IPS-NIHi7 (cell line): Measurements from ENCODE around the gene KCNQ1.

Experiments
- DNase-seq: peaks from one replicate; pipeline ENCODE4 v3.0.0; 2012; ENCODE audit warnings: mixed read lengths; ENCODE audit errors: extremely low spot score

Gene KCNQ1

DNA sequence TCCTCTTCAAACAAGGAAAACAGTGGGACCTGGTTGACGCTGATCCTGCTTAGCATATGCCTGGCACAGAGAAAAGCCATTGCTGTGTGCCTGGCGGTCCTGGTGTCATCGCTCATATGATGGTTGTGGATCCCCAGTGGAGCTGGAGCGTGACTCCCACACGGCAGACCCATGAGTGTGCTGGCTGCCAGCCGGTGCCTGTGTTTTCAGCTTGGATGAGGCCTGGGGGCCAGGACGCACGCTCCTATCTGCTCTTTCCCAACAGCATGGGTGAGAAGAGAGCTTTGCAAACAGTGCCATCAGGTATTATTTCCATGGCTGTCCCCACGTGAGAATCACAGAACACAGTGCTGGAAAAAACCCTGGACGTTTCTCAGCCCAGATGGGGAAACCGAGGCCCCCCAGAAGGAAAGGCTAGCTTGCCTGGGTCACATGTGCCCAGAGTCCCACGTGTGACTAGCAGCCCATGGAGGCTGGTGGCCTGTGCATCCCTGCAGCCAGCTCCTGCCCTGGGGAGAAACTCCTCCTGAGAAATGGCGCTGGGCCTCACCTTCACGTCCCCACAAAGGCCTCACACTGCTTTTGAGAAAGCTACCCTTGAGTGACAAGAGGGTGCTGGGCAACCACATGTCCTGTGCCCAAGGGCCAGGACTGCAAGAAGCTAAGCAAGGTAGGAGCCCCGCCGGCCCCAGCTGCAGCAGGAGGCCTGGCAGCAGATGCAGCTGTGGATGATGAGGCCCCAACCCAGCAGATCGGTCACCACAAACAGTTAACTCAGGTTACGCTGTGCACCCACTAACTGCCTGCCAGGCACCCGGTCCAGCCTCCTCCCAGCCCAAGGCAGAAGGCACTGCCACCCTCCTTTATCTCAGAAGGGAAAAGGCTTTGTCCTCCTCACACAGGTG, 436.5 kb downstream of the KCNQ1 start:
- no peak for DNase-seq

DNA sequence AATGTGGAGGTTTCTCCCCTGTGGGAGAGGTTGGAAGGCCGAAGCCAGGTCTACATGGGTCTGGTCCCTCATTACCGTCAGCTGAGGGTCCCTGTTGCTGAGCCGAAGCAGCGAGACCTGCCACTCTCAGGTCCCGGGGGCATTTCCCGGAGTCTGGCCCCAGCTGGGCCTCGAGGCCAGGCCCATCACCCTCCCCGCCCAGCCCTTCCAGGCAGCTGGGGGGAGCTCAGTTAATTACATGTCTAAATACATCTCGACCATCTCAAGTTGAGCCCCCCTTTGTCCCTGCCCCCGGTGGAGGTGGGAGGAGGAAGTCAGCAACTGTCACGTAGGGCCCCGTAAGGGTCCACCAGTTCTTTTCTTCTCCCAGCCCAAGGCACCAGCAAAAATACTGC, 437.2 kb downstream of the KCNQ1 start:
- no peak for DNase-seq

DNA sequence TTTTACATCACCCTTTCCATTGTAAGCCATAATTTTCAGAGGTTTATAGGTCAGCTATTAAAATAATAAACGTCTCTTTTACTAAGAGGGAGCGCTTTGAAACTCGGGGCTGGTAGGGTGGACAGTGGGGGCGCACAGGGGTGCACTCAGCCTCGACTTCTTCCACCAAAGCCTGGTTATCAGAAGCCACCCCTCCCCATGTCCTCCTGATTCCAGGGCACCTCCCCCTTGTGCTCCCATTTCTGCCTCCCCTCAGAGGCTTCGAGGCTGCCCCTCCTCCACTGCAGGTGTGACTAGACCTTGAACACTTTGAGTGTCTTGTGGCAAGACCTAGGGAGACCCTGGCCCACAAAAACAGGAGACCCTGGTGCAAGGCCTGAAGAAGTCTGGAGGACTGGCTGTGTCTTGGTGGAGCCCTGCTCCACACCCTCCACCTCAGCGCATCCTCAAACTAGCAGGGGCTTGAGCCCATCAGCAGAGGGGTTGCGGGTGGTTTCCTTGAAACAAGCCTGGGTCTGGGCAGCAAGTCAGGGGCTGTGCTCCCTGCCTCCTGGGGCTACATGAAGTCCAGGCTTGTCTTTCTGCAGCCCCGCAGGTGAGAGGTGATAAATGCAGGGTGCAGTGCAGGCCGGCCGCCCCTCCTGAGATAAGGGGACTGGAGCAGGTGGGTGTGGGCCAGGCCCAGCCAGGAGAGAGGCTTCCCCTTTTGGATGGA, 437.7 kb downstream of the KCNQ1 start:
- DNase-seq: no peak

DNA sequence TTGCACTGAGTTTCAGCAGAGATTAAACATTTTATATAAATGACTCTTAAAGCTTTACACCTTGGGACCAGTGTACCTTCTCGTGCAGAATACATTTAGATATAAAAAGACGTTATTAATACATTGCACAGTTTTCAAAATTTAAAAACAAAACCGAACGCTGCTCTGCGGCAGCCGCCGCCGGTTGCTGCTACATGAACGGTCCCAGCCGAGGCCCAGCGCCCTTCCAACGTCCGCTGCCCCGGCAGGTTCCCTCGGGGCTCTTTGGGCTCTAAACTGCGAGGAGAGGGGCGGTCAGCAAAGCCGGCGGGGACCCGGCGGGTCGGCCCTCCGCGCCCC, 438.8 kb downstream of the KCNQ1 start:
- no peak for DNase-seq

DNA sequence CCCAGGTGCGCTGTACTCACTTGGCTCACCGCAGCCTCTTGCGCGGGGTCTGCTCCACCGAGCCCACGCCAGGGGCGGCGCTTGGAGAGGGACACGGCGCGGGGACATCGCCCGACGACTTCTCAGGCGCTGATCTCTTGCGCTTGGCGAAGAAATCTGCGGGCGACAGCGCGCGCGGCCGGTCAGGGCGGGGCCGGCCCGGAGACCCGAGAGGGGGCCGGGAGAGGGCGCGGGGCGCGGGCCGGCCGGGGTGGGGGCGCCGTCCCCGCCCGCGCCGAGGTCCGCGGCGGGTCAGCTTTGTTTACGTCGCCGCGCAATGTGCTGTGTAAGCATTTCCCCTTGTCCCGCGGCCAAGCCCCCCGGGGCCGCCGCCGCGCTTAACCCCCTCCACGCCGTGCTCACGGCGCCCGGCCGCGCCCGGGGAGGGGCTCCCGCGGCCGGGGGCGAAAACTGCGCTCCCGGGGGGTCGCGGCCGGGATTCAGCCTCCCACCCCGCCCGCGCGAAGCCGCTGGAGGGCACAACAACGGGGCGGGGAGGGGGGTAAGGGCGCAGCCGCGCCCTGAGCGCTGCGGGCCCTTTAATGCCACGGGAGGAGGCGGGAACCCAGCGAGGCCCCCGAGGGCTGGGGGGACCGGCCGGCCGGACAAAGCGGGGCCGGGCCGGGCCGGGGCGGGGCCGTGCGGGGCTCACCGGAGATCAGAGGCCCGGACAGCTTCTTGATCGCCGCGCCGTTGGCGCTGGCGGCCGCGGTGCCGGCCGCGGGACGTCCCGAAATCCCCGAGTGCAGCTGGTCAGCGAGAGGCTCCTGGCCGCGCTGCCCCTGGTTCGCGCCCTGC, 439.4 kb downstream of the KCNQ1 start:
- peak; percentile 42 for DNase-seq

DNA sequence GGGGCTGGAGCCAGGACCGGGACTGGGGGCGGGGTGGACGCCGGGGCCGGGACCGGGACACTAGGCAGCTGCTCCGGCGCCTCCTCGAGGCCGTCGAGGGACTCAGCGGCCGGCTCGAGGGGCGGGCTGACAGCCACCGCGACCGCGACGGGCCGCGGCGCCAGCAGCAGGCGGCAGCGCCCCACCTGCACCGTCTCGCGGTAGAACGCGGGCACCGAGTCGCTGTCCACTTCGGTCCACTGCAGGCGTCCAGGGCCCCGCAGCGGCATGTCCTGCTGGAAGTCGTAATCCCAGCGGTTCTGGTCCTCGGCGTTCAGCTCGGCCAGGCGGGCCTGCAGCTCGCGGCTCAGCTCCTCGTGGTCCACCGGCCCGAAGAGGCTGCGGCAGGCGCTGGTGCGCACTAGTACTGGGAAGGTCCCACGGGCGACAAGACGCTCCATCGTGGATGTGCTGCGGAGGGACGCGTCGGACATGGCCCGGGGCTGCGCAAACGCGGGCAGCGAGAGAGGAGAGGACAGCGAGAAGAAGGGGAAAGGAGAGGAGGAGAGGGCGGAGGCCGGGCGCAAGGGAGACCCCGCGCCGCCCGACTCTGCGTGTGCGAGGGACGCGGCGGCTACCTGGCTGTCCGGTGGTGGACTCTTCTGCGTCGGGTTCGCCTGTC, 440.3 kb downstream of the KCNQ1 start:
- peak; percentile 69 for DNase-seq

DNA sequence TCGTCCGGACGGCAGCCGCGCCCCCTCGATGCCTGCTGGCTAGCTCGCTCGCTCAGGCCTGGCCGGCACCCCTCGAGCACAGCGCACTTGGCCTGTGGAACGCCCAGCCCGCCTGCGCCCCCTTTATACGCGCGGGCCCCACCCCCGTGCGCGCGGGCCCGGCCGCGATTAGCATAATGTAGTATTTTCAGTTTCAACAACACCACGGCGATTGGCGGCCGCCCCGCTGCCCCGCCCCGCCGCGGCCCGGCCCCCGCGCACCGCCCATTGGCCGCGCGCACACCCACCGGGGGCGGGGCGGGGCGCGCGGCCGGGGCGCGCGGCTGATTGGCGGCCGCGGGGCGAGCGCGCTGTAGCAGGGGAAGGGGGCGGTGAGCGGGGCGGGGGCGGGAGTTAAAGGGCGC, 440.9 kb downstream of the KCNQ1 start, which contains the start of gene CDKN1C:
Gene CDKN1C (minus strand): TSS at position 98 of the 404 bp plus-strand sequence. CDS start 319 bp downstream, outside the sequence.
- peak; percentile 92 for DNase-seq

DNA sequence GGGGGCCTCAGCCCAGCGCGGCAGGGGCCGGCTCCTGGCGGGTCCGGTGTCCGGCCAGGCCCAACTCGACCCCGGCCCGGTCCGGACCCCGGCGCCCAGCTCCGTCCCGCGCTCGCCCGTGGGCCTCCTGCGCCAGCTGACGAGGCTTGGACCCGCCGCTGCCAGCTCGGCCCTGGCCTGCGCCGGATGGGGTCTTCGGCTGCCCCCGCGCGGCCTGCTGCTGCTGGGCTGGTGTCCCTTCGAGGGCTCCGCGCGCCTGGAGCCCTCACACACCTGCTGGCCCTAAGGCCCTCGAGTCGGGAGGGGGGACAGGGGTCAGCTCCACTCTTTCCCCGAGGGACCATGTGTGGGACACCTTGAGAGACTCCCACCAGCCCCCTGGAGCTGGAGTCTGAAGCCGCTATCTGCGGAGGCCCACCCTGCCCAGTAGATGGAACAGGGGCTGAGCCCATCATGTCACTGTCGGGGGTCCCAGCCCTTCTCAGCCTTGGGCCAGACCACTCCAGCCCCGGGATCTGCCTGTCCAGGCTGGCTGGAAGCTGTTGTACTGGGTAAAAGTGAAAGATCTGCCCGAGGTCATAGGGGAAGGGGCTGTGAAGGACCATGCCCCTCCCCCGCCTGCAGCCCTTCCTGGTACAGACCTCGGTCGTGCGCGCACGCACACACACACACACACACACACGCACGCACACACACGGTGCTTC, 441.5 kb downstream of the KCNQ1 start:
- DNase-seq: peak; percentile 63

DNA sequence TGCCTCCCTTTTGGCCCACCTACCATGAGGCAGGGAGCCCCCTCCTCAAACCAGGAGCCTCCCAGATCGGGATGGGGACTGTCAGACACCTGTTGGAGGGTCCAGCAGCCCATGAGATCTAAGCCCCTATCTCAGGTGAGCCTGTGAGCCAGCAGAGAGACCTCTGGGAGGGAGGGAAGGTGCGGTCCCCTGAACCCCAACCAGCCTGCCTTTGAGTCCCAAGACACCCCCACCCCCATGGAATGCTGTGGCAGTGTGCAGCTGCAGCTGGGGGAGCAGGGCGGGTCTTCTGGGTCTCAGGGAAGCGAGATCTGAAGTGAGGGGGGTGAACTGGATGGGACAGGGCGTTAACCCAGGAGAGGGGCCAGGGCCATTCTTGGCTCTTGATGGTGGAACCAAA, 442.1 kb downstream of the KCNQ1 start:
- DNase-seq: no peak

DNA sequence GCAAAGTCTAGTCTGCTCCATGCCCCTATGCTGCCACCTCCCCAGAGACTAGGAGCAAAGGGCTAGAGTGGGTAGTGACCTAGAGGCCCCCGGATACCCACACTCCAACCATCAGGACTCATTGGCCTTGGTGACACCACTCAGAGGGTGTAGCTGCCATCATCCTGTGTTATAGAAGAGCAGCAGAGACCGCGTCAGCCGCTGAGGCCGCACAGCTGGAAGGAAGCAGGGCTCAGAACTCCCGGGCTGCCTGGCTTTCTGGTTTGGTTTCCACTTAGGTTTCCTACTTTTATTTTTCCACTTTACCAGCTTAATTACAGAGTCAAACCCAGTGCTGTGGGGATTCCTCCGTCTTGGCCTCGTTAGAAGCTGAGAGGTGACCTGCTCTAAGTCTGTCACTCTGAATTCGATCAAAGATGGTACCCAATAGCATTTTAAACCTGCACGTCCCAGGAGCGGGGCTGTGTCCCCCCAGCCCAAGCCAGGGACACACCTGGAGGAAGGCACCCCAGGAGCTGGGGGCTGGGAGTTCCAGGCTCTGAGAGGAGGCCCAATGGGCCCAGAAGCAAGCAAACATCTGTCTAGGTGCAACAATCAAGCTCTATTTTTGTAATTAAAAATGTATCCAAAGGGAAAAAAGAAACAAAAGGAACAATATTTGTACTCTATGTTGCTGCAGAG, 442.8 kb downstream of the KCNQ1 start:
- DNase-seq: no peak

DNA sequence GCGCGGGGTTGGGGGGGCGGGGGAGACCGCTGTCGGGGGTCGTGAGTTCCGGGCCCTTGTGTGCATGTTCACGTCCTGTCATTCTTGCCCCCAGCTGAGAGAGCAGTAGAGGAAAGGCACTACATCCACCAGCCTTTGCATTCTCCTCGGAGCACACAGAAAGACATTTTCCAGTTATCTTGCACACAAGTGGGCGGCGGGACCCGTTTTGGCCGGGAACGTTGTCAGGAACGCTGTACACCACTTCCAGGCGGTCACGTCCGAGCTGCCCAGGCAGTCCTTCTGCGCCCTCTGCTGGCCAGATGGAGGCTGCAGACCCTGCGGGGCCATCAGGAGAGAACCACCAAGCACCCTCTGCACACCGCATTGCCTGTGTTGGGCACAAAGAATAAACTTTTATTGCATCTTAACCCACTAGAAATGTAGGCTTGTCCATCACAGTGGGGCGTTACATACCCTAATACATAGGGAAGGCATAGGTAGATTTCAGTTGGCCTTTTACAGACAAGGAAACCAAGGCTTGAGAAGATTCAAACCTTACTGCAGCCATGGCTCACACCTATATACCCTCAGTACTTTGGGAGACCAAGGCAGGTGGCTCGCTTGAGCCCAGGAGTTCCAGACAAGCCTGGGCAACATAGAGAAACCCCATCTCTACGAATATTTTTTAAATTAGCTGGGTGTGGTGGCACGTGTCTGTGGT, 443.6 kb downstream of the KCNQ1 start:
- DNase-seq: peak; percentile 75

DNA sequence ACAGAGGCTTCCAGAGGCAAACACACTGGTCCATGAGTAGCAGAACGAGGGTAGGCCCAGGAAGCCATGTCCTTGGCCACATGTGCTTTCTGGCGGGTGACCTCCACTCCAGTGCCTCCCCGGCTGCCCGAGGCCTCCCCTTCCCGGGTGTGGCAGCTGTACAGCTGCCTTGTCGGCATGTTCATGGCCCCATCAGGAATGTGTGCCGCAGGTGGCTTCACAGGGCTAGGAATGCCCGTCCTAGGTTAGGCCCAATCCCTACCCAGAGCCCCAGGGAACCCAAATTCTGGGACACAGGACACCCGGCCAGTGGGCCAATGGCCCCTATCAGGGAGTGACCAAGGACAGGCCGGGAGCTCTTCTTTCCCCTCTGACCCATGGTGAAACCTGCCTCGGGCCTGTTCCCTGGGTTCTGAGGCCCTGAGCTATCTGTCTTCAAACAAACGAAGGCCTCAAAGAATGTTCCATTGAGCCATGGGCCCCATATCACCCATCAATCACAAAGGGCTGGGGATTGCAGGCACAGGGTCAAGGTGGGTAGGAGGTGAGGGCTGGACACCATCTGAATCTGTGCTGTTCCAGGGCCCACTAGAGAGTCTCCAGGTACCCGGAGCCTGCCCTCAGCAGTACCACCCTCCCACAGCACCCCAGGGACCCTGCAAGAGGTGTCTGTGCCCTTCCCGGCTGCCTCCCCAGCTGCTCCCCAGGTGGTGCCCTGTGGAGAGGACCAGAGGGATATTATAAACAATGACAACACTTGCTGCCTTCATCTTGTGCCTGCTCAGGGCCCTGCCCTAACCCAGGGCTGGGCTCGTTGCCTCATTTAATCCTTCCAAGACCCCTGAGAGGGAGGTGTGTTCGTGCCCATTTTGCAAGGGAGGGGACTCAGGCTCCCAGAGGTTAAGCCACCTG, 444.8 kb downstream of the KCNQ1 start:
- DNase-seq: no peak

DNA sequence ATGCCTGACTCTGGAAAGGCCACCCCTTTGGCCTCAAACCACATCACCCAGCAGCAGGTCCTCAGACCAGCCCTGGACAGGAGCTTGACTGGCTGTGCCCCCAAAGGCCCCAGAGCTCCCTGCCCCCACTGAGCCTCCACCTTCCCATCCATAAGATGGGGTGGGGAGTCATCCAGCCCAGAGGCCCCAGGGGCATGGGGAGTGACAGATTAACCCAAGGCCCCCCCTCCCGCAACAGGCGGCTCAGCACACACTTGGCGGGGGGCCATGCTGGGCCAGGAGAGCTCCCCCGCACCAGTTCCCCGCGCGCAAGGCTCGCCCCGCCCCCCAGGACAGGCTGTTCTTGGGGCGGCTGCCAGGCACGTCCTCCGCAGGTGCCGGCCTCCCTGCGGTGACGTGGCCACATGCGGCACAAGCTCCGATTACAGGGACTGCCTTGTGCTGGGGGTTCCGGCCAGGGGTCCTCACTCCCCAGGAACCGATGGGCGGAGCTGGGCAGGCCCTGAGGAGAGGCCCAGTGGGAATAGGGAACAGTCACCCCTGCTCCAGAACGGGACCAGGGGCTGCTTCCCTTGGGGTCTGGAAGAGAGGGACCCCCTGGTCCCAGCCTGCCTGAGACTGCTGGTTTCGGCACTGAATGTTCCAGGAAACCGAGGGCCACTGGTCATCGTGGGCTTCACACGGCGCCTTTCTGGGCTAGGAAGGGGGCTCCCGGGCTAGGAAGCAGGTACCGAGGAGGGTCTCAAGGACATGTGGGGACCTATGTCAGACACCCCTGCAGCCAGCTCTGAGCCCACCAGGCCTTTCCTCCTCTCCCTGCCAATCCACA, 445.9 kb downstream of the KCNQ1 start:
- DNase-seq: no peak

DNA sequence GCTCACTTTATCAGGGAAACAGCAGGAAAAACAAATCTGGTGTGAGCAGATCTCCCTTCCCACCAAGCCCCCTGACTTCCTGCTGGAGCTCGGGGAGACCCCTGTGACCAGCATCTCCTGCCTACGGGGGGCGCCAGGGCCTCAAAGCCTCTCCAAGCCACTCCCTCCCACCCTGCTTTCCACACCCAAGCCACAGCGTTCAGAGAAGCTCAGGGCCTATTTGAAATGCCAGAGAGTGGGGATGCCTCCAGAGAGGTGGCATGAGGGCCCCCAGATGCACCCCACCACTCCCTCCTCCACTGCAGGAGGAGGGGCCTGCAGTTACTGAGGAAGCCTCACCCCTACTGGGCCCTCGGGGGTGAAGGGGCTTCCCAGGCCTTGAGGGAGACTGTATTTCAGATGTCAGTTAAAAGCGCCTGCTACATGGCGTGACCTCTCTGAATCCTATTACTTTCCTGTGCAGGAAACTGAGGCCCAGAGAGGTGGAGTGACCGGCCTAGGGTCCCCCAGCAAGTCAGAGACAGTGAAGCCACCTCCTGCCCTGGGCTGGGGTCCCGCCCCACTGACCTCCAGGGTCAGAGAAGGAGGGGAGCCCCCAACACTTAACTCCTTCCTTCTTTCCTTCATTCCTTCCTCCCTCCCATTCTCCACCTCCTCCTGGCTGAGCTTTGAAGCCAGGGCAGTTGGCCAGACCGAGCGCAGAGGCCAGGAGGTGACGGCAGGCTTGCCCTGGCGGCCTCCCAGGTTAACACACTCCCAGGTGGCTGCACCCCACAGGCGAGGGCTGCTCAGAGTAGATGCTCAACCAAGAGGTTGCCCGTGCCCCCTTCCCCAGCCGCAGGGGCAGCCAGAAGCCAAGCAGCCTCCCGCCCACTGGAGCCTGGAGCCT, 446.8 kb downstream of the KCNQ1 start:
- no peak for DNase-seq

DNA sequence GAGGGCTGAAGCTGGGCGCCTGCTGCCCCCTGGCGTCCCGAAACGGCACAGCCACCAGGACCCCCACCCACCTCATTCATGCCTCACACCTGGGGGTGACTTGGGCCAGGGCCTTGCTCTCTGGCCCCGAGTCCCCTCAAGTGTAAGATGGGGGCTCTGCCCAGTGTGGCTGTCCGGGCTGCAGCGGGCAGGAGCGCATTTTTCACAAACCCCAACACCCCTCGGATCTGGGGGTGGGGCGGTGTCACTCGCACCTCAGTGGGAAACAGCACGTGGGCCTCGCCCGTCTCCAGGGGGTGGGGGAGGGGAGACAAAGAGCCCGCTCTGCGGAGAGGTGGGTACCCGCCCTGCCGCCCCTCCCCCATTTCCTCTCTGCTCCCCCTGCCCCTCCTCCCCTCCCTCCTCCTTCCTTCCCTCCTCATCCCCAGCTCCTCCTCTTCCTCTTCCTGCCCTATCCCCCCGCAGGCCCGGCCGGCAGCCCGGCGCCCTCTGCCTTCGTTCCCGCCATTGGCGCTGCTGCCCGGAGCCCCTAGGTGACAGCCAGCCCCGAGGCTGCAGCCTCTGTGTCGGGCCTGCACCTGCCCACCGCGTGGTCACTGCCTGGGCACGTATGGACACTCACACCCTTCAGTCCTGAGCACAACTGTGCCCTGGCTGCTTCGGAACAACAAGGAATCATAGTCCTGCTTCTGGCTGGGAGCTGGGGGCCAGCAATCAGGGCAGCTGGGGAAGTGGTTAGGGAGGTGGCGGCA, 447.6 kb downstream of the KCNQ1 start:
- DNase-seq: peak; percentile 87

DNA sequence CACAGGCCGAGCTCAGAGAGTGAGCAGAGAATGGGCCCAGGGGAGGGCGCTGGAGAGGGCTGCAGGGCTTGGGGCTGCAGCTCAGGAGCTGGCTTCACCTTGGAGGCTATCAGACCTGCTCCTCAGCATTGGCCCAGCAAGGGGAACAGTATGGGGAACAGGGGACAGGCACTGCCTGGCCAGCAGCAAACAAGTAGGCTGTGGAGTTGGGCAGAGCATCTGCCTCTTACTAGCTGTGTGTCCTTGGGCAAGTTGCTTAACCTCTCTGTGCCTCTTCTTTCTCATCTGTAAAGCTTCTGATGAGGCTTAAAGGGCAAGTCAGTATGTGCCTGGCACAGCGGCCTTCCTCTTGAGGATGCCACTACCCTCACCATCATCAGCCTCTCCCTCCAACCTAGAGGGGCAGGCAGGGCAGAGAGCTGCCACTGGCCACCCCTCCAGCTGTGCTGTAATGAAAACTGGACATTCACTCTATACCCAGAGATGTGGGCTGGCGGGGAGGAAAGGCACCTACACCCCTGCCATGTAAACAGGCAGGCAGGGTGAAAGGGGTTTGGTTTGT, 448.2 kb downstream of the KCNQ1 start:
- peak; percentile 69 for DNase-seq
